GM10248 (cell line): Measurements from ENCODE around the gene GRIK3.

Experiments
- CTCF ChIA-PET: fragments of 300-600 bp; sonication (Branson Sonifier 250); formaldehyde crosslinking; extraction: SDS; loops from one replicate; lab custom pipeline; 2021; ENCODE audit warnings: antibody characterized with exemption; lab: Yijun Ruan, JAX
- POLR2A ChIA-PET: fragments of 350-650 bp; sonication (Branson Sonifier 250); formaldehyde crosslinking; extraction: SDS; loops from one replicate; lab custom pipeline; 2020; ENCODE audit warnings: antibody characterized with exemption; lab: Yijun Ruan, JAX
- DNase-seq: peaks from one replicate; pipeline ENCODE4 v3.0.0; 2012; ENCODE audit errors: extremely low spot score
- TF ChIP-seq, protein P1 (sequence below): IDR thresholded peaks from 2 replicates; pipeline ENCODE4 v1.5.1; 2012; ENCODE audit warnings: mild to moderate bottlenecking, low read depth; ENCODE audit errors: extremely low read depth, missing control alignments, control extremely low read depth

The GRIK3 gene

GRCh38 chr1:36963006-36963405 lies 71.3 kb downstream of the GRIK3 start:
- ChIA-PET POLR2A (no interaction called here), CTCF (no interaction called here)
- DNase-seq, result no peak
- TF ChIP-seq, protein P1, sequence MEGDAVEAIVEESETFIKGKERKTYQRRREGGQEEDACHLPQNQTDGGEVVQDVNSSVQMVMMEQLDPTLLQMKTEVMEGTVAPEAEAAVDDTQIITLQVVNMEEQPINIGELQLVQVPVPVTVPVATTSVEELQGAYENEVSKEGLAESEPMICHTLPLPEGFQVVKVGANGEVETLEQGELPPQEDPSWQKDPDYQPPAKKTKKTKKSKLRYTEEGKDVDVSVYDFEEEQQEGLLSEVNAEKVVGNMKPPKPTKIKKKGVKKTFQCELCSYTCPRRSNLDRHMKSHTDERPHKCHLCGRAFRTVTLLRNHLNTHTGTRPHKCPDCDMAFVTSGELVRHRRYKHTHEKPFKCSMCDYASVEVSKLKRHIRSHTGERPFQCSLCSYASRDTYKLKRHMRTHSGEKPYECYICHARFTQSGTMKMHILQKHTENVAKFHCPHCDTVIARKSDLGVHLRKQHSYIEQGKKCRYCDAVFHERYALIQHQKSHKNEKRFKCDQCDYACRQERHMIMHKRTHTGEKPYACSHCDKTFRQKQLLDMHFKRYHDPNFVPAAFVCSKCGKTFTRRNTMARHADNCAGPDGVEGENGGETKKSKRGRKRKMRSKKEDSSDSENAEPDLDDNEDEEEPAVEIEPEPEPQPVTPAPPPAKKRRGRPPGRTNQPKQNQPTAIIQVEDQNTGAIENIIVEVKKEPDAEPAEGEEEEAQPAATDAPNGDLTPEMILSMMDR, result no peak

- ChIA-PET CTCF (no interaction called here), POLR2A (no interaction called here)
- DNase-seq, result no peak
- TF ChIP-seq, protein P1, result no peak
Measured at GRCh38 chr1:36961062-36961615, 73.2 kb downstream of the GRIK3 start.

GRCh38 chr1:36956570-36956969 lies 77.7 kb downstream of the GRIK3 start:
- CTCF ChIA-PET, result no interaction called here
- TF ChIP-seq, protein P1, result no peak
- POLR2A ChIA-PET, result no interaction called here
- no peak for DNase-seq

- ChIA-PET CTCF (no interaction called here), POLR2A (no interaction called here)
- DNase-seq, result no peak
- TF ChIP-seq, protein P1, result no peak
Measured at GRCh38 chr1:36955016-36955415, 79.3 kb downstream of the GRIK3 start.

GRCh38 chr1:36953061-36953460 lies 81.3 kb downstream of the GRIK3 start:
- CTCF ChIA-PET, result no interaction called here
- TF ChIP-seq, protein P1, result no peak
- POLR2A ChIA-PET, result no interaction called here
- DNase-seq, result no peak

DNA sequence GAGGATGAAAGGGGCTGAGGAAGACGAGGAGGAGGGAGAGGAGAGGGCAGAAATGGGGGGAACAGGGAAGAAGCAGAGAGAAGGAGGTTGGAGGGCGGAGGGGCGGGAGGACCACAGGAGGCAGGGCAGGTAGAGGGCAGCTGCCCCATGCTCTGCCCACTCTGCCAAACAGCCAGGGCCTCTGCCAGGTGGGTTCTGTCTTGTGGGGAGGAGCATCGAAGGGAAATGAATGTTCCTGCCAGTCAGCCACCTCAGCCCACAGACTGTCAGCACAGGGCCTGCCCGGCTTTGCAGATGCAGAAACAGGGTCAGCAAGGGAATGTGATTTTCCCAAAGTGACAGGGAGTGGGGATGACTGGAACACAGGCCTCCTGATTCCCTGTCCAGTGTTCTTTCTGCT lies 82.6 kb downstream of the GRIK3 start:
- TF ChIP-seq, protein P1, result no peak
- CTCF ChIA-PET, result no interaction called here
- POLR2A ChIA-PET, result no interaction called here
- DNase-seq, result no peak
